ENCODE data around the gene STX5. TPM values are rescaled to one million over a fixed set of nuclear protein-coding genes. Genes with fewer than 3 reads are reported as not detected.
A peak's percentile ranks its signal among the peaks of the same experiment; 100 is the strongest.

The STX5 gene
- total and polyA plus RNA-seq, 9 of the 15 experiments (the other 6 are each of a cell fraction or from before 2014, with no cell fraction given) = 2.8 to 28.6 (median 23.7) TPM

GRCh38 chr11:62805076-62805892 is 26.6 kb downstream of the STX5 start, which contains the start of gene NXF1 (continued):
- TF ChIP-seq ZFP91 (CRISPR knock-in tag; IDR thresholded peaks at IDR 0.05) (0 out of 2 replicates have a peak, but pooled peaks have one; percentile 62), BRF2 (IDR thresholded peaks at IDR 0.05; ENCODE audit: borderline replicate concordance, insufficient read depth, insufficient read length) (no peak), THAP12 (CRISPR knock-in tag; IDR thresholded peaks at IDR 0.05) (peak; percentile 97), ZNF431 (CRISPR knock-in tag; IDR thresholded peaks at IDR 0.05) (peak; percentile 46; the same call in 1 of the 2 replicates), GABPB2 (CRISPR knock-in tag; conservative IDR thresholded peaks at IDR 0.05) (no peak), HIVEP1 (CRISPR knock-in tag; IDR thresholded peaks at IDR 0.05) (no peak; the same call in 1 of the 2 replicates), POLR2A (conservative IDR thresholded peaks at IDR 0.05) (peak; percentile 100), ZNF24 (IDR thresholded peaks at IDR 0.05) (peak; percentile 39; the same call in 1 of the 2 replicates), E2F1 (CRISPR knock-in tag; IDR thresholded peaks at IDR 0.05) (peak; percentile 91), RBM15 (IDR thresholded peaks at IDR 0.05; ENCODE audit: insufficient read depth, low read length) (no peak), SOX6 (IDR thresholded peaks at IDR 0.05) (peak; percentile 59), ZNF584 (CRISPR knock-in tag; IDR thresholded peaks at IDR 0.05; ENCODE audit: low read depth) (no peak), ARID2 (IDR thresholded peaks at IDR 0.05) (no peak), MEIS2 (IDR thresholded peaks at IDR 0.05; ENCODE audit: partially characterized antibody) (peak; percentile 87), CREB3L1 (IDR thresholded peaks at IDR 0.05; ENCODE audit: borderline replicate concordance, low read depth) (0 out of 2 replicates have a peak, but pooled peaks have one; percentile 30), ZNF668 (CRISPR knock-in tag; IDR thresholded peaks at IDR 0.05) (no peak), MXD1 (CRISPR knock-in tag; IDR thresholded peaks at IDR 0.05; ENCODE audit: borderline replicate concordance, poor library complexity, severe bottlenecking) (peak; percentile 64), CCNT2 (IDR thresholded peaks at IDR 0.05; ENCODE audit: borderline replicate concordance, extremely low read depth, insufficient read length, low read depth, low read length) (peak; percentile 97), BRD9 (IDR thresholded peaks at IDR 0.05; ENCODE audit: low read depth, partially characterized antibody) (peak; percentile 25)

Measured in K562 (cell line).